ENCODE measurements around the gene EFEMP2. TPM values are rescaled to one million over a fixed set of nuclear protein-coding genes. Genes with fewer than 3 reads are reported as not detected.

EFEMP2 gene
- total RNA-seq (2022; extraction: Qiagen RNA extraction; ENCODE audit: low read depth) = 0.71 to 1.1 TPM (median 0.85 TPM) in 5 replicates

GRCh38 chr11:65872586-65873317 is at the start of gene EFEMP2:
TSS of gene EFEMP2 (minus strand) at chr11:65872800. CDS start at chr11:65872354, 446 bp downstream.

GRCh38 chr11:65919141-65919572 is 46.6 kb upstream of the EFEMP2 start, which contains the start of gene DRAP1:
TSS of gene DRAP1 (plus strand) at chr11:65919426. CDS start at chr11:65919502, 76 bp downstream.

DNA sequence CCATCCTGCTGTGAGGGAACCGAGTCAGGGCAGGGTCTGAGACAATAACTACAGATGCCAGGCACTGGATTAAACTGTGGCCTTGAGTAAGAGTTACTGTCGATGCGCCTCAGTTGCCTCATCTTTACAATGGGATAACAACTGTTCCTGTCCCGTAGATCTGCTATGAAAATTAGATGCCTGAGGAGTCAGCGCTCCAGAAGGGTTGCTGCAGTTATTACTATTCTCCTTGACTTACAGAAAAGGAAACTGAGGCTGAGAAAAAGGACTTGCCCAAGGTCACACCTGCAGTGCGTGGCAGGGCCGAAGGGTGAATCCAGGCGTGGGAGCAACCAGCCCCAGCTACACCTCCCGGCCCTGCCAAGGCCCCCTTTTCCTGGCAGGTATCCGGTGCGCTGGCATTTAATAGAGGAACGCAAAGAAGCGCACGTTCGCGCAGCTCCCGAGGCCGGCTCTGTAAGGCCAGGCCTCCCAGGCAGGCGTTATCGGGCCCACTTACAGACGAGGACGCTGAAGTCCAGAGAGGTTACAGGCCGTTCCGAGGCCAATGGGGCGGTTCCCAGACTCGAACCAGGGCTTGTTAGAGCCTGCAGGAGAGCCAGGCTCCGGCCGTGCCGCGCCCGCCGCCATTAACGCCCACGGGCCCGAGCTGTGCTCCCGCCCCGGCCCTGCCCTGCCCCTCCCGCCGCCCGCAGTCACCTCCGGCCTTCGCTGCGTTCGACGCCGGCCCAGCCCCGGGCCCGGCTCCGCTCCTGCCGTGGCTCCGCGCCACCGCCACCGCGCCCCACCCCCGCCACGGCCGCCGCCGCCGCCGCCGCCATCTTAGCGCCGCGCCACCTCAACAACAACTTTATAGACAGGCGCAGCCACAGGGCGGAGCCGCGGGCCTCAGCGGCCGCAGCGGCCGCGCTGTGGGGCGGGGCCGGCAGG is 45.9 kb upstream of the EFEMP2 start, which contains the start of gene C11orf68:
C11orf68 (minus strand) TSS at position 852 of the 930 bp plus-strand sequence; CDS start at position 821, 31 bp downstream.

GRCh38 chr11:65900125-65900898 is 27.7 kb upstream of the EFEMP2 start, which contains the start of gene FOSL1:
TSS of gene FOSL1 (minus strand) at chr11:65900388. CDS start at chr11:65900339, 49 bp downstream.

DNA sequence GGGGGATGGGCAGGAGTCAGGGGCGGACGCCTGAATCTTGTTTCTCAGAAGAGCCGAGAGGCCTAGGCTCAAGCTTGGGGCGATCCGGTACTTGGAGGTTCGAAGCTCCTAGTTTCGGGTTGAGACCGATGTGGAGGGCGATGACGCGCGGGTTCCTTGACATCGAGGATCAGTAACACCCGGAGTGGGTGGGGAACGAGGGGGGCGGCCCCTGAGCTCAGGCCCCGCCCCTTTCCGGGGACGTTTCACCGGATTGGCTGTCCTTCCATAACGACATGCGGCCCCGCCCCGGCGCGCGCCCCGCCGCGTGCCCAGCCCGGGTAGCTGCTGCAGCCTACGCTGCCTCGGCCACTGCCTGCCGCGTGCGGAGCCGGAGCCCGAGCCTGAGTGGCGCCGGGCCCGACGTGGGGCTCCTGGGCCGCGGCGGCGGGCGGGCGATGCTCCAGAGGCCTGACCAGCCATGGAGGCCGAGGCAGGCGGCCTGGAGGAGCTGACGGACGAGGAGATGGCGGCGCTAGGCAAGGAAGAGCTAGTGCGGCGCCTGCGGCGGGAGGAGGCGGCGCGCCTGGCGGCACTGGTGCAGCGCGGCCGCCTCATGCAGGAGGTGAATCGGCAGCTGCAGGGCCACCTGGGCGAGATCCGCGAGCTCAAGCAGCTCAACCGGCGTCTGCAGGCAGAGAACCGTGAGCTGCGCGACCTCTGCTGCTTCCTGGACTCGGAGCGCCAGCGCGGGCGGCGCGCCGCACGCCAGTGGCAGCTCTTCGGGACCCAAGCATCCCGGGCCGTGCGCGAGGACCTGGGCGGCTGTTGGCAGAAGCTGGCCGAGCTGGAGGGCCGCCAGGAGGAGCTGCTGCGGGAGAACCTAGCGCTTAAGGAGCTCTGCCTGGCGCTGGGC is 18.0 kb upstream of the EFEMP2 start, which contains the start of gene CCDC85B:
CCDC85B (plus strand) TSS at position 350 of the 895 bp plus-strand sequence; CDS start at position 461, 111 bp downstream.

GRCh38 chr11:65888163-65888814 is 15.7 kb upstream of the EFEMP2 start, which contains the start of gene FIBP:
TSS of gene FIBP (minus strand) at chr11:65888471. CDS start at chr11:65888418, 53 bp downstream.

GRCh38 chr11:65879617-65880016 is 7.0 kb upstream of the EFEMP2 start, which contains the start of gene CTSW:
TSS of gene CTSW (plus strand) at chr11:65879837. CDS start at chr11:65879855, 18 bp downstream.

DNA sequence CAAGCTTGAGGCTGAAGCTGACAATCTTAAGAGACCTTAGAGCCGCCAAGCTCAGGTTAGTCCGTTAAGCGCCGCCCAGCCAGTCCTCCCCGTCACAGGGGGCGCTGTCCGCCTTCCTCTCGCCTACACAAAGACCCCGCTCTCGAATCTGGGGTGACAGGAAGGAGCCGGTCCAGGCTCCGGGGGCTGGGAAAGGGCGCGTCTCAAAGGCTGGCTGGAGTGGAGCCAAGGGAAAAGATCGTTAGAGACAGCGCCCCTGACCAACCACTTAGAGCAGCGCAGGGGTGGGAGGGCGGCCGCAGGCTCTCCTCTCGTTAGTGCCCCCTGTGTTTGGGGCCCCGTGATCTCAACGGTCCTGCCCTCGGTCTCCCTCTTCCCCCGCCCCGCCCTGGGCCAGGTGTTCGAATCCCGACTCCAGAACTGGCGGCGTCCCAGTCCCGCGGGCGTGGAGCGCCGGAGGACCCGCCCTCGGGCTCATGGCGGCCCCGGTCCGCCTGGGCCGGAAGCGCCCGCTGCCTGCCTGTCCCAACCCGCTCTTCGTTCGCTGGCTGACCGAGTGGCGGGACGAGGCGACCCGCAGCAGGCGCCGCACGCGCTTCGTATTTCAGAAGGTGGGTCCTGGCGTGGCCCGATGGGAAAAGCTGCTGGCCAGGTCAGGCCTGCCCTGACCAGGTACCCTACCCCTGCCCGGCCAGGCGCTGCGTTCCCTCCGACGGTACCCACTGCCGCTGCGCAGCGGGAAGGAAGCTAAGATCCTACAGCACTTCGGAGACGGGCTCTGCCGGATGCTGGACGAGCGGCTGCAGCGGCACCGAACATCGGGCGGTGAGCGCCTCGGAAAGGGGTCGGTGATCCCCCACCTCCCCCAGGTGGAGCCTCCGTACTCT is 12.1 kb downstream of the EFEMP2 start, which contains the start of gene MUS81:
MUS81 (plus strand) TSS at position 156 of the 887 bp plus-strand sequence; CDS start at position 477, 321 bp downstream.

GRCh38 chr11:65857853-65858680 is 14.5 kb downstream of the EFEMP2 start, which contains the start of gene CFL1:
TSS of gene CFL1 (minus strand) at chr11:65858180. CDS start at chr11:65858099, 81 bp downstream.

GRCh38 chr11:65833297-65834030 is 39.1 kb downstream of the EFEMP2 start, which contains the start of gene SNX32:
TSS of gene SNX32 (plus strand) at chr11:65833963. CDS start at chr11:65834066, 103 bp downstream.

Other genes with a start within 250 kb of the EFEMP2 start
- gene SIPA1, start 234.7 kb downstream of the EFEMP2 start, total RNA-seq (2022; extraction: Qiagen RNA extraction; ENCODE audit: low read depth) = 8.2 to 22.4 TPM (median 21.4 TPM) in 5 replicates
- gene RELA, start 209.9 kb downstream of the EFEMP2 start, total RNA-seq (2022; extraction: Qiagen RNA extraction; ENCODE audit: low read depth) = 66.9 to 84.3 TPM (median 79.5 TPM) in 5 replicates
- 38.5 to 51.3 TPM (median 50.2 TPM) in 5 replicates for gene KAT5, start 160.5 kb downstream of the EFEMP2 start, total RNA-seq (2022; extraction: Qiagen RNA extraction; ENCODE audit: low read depth)
- 32.5 to 54.6 TPM (median 48.4 TPM) in 5 replicates for gene RNASEH2C, start 152.0 kb downstream of the EFEMP2 start, total RNA-seq (2022; extraction: Qiagen RNA extraction; ENCODE audit: low read depth)
- 8.6 to 13.0 TPM (median 11.2 TPM) in 5 replicates for gene AP5B1, start 91.8 kb downstream of the EFEMP2 start, total RNA-seq (2022; extraction: Qiagen RNA extraction; ENCODE audit: low read depth)
- 0.02 to 0.08 TPM (median 0.06 TPM) in 3 of 5 replicates, not detected in the others for gene OVOL1, start 85.7 kb downstream of the EFEMP2 start, total RNA-seq (2022; extraction: Qiagen RNA extraction; ENCODE audit: low read depth)
- gene SNX32, start 38.8 kb downstream of the EFEMP2 start, total RNA-seq (2022; extraction: Qiagen RNA extraction; ENCODE audit: low read depth) = 0.05 to 0.19 TPM (median 0.07 TPM) in 4 of 5 replicates, not detected in the other
- 1,786 to 2,400 TPM (median 2,293 TPM) in 5 replicates for gene CFL1, start 14.6 kb downstream of the EFEMP2 start, total RNA-seq (2022; extraction: Qiagen RNA extraction; ENCODE audit: low read depth)
- gene MUS81, start 12.4 kb downstream of the EFEMP2 start, total RNA-seq (2022; extraction: Qiagen RNA extraction; ENCODE audit: low read depth) = 25.0 to 36.6 TPM (median 33.2 TPM) in 5 replicates
- gene CTSW, start 7.0 kb upstream of the EFEMP2 start, total RNA-seq (2022; extraction: Qiagen RNA extraction; ENCODE audit: low read depth) = 0.10 TPM in 1 of 5 replicates, not detected in the others
- gene FIBP, start 15.7 kb upstream of the EFEMP2 start, total RNA-seq (2022; extraction: Qiagen RNA extraction; ENCODE audit: low read depth) = 71.9 to 92.3 TPM (median 85.6 TPM) in 5 replicates
- 27.2 to 52.3 TPM (median 48.0 TPM) in 5 replicates for gene CCDC85B, start 17.9 kb upstream of the EFEMP2 start, total RNA-seq (2022; extraction: Qiagen RNA extraction; ENCODE audit: low read depth)
- gene FOSL1, start 27.6 kb upstream of the EFEMP2 start, total RNA-seq (2022; extraction: Qiagen RNA extraction; ENCODE audit: low read depth) = 165 to 273 TPM (median 211 TPM) in 5 replicates
- gene C11orf68, start 46.3 kb upstream of the EFEMP2 start, total RNA-seq (2022; extraction: Qiagen RNA extraction; ENCODE audit: low read depth) = 45.7 to 71.2 TPM (median 65.8 TPM) in 5 replicates
- 191 to 310 TPM (median 242 TPM) in 5 replicates for gene DRAP1, start 46.6 kb upstream of the EFEMP2 start, total RNA-seq (2022; extraction: Qiagen RNA extraction; ENCODE audit: low read depth)
- gene TSGA10IP, start 72.7 kb upstream of the EFEMP2 start, total RNA-seq (2022; extraction: Qiagen RNA extraction; ENCODE audit: low read depth) = not detected in 5 replicates
- 50.0 to 74.0 TPM (median 63.2 TPM) in 5 replicates for gene SART1, start 88.9 kb upstream of the EFEMP2 start, total RNA-seq (2022; extraction: Qiagen RNA extraction; ENCODE audit: low read depth)
- 37.6 to 53.5 TPM (median 39.8 TPM) in 5 replicates for gene EIF1AD, start 129.4 kb upstream of the EFEMP2 start, total RNA-seq (2022; extraction: Qiagen RNA extraction; ENCODE audit: low read depth)
- 373 to 502 TPM (median 480 TPM) in 5 replicates for gene BANF1, start 129.7 kb upstream of the EFEMP2 start, total RNA-seq (2022; extraction: Qiagen RNA extraction; ENCODE audit: low read depth)
- not detected in 5 replicates for gene CST6, start 139.2 kb upstream of the EFEMP2 start, total RNA-seq (2022; extraction: Qiagen RNA extraction; ENCODE audit: low read depth)
- 1.2 to 2.0 TPM (median 1.3 TPM) in 5 replicates for gene CATSPER1, start 153.7 kb upstream of the EFEMP2 start, total RNA-seq (2022; extraction: Qiagen RNA extraction; ENCODE audit: low read depth)
- not detected in 5 replicates for gene GAL3ST3, start 176.4 kb upstream of the EFEMP2 start, total RNA-seq (2022; extraction: Qiagen RNA extraction; ENCODE audit: low read depth)
- gene SF3B2, start 179.6 kb upstream of the EFEMP2 start, total RNA-seq (2022; extraction: Qiagen RNA extraction; ENCODE audit: low read depth) = 170 to 182 TPM (median 175 TPM) in 5 replicates
- 45.0 to 72.8 TPM (median 63.4 TPM) in 5 replicates for gene PACS1, start 197.5 kb upstream of the EFEMP2 start, total RNA-seq (2022; extraction: Qiagen RNA extraction; ENCODE audit: low read depth)

Measured in A549 treated with CpdA at 1 μM for 4 hours (cell line).